BJ (cell line): Measurements from ENCODE around the gene ZNF385B. TPM values are rescaled to one million over a fixed set of nuclear protein-coding genes. Genes with fewer than 3 reads are reported as not detected.

Source experiments
- CTCF ChIA-PET: fragments of 350-600 bp; formaldehyde crosslinking; extraction: SDS; loops from one replicate; lab custom pipeline; 2021; ENCODE audit warnings: antibody characterized with exemption, inconsistent platforms; lab: Yijun Ruan, JAX
- POLR2A ChIA-PET: fragments of 300-600 bp; sonication (Branson Sonifier 250); formaldehyde crosslinking; extraction: SDS; loops from one replicate; lab custom pipeline; 2021; ENCODE audit warnings: antibody characterized with exemption; lab: Charles Lee
- DNase-seq: peaks from one replicate; pipeline ENCODE4 v3.0.0-alpha.2; 2011; ENCODE audit warnings: low read depth
- H3K27me3 ChIP-seq: 2 replicates; pipeline ENCODE4 v1.6.0; 2011; ENCODE audit warnings: low read length; ENCODE audit not compliant: control insufficient read depth, insufficient read depth
- H3K36me3 ChIP-seq: 2 replicates; pipeline ENCODE4 v1.5.1; 2011; ENCODE audit warnings: low read length; ENCODE audit not compliant: control insufficient read depth, insufficient read depth
- H3K4me3 ChIP-seq: 2 replicates; pipeline ENCODE4 v1.5.1; 2011; ENCODE audit warnings: low read depth, mild to moderate bottlenecking, control low read depth, low read length
- polyA plus RNA-seq: library from polyadenylated mRNA; depleted of rRNA; stranded (reverse); fragments of >200 nt; gene quantifications from 2 replicates; pipeline ENCODE4 v1.2.3, GENCODE V29; 2011
- TF ChIP-seq, protein P1 (sequence below): IDR thresholded peaks from 2 replicates; pipeline ENCODE4 v1.5.1; 2011; ENCODE audit warnings: low read depth, mild to moderate bottlenecking, control low read depth, inconsistent platforms, low read length, moderate library complexity; ENCODE audit not compliant: insufficient read depth

ZNF385B gene
- polyA plus RNA-seq, 1 experiment = 0.22 TPM

DNA sequence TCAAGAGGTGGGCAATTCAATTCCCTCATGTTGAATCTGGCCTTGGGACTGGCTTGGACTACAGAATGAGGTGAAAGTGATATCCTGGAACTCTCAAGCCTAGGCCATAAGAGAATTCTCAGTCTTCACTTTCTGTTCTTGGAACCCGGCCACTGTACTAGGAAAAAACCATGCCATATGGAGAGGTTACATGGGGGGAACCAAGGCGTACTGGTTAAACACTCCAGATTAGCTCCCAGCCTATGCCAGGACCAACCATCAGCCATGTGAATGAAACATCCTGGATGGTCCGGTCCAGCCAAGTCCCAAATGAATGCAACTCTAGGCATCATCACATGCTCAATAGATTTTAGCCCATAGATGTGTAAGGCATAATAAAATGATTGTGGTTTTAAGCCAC is 56.4 kb downstream of the ZNF385B start:
- no peak overlapping the region for H3K4me3 ChIP-seq
- DNase-seq = no peak
- no peaks in the 10 kb centered on the region for H3K27me3 ChIP-seq
- POLR2A ChIA-PET = no interaction called here
- CTCF ChIA-PET = no interaction called here
- TF ChIP-seq, protein P1, sequence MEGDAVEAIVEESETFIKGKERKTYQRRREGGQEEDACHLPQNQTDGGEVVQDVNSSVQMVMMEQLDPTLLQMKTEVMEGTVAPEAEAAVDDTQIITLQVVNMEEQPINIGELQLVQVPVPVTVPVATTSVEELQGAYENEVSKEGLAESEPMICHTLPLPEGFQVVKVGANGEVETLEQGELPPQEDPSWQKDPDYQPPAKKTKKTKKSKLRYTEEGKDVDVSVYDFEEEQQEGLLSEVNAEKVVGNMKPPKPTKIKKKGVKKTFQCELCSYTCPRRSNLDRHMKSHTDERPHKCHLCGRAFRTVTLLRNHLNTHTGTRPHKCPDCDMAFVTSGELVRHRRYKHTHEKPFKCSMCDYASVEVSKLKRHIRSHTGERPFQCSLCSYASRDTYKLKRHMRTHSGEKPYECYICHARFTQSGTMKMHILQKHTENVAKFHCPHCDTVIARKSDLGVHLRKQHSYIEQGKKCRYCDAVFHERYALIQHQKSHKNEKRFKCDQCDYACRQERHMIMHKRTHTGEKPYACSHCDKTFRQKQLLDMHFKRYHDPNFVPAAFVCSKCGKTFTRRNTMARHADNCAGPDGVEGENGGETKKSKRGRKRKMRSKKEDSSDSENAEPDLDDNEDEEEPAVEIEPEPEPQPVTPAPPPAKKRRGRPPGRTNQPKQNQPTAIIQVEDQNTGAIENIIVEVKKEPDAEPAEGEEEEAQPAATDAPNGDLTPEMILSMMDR = no peak
- no peaks in the 10 kb centered on the region for H3K36me3 ChIP-seq

DNA sequence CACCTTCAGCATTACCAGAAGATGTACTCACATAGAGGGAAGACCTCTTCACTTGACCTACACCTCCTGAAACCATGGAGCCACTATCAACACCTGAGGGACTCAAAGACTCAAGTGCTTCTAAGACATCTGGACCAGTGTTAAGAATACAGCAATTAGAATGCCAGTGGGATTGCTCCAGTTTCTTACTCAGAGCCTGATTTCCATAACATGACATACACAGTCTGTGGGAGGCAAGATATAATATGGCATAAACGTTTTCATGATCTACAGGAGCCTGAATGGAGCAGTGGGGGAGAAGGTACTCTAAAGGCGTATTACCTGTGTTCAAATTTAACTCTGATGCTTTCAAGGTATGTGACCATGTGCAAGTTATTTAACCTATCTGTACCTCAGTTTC is 57.2 kb downstream of the ZNF385B start:
- CTCF ChIA-PET = no interaction called here
- Histone ChIP-seq H3K4me3 (no peak overlapping the region), H3K36me3 (no peaks in the 10 kb centered on the region), H3K27me3 (no peaks in the 10 kb centered on the region)
- POLR2A ChIA-PET = no interaction called here
- no peak for DNase-seq
- TF ChIP-seq, protein P1 = no peak

DNA sequence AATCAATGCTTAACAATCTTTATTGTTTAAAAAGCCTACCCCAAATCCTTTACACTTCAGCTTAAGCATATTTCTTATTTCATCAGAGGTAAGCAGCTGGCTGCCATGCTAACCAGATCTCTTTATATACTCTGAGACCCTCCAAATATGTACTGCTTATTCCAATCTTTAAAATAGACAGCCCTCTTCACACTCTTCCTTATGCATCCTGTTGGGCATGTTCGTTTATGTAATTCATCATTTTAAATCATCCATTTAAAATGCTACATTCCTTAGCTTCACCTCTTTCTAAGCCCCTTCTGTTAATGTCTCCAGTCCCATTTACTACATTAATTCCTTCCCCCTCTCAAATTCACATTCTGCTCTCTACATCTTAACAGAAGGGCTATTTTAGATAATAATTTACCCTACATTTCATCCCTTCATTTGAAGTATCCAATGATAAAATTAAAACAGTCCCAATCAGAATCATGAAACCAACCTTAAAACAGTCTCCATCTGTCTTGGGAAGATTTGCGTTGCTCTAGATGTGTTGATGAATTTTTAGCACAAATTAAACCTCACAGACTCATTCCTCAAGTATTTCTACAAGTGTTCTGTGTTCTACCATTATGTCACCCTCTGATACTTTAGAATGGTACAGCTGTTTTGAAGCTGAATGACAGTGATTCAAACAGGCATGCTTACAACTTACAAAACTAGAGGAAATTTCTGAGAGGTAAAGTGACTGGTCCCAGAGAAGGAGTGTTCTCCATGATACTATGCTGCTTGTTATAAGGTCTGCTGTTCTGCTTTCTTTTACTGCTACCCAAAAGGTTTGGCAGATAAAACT is 59.1 kb downstream of the ZNF385B start:
- no peak overlapping the region for H3K4me3 ChIP-seq
- no peaks in the 10 kb centered on the region for H3K36me3 ChIP-seq
- CTCF ChIA-PET = no interaction called here
- TF ChIP-seq, protein P1 = no peak
- no peaks in the 10 kb centered on the region for H3K27me3 ChIP-seq
- POLR2A ChIA-PET = no interaction called here
- DNase-seq = no peak

DNA sequence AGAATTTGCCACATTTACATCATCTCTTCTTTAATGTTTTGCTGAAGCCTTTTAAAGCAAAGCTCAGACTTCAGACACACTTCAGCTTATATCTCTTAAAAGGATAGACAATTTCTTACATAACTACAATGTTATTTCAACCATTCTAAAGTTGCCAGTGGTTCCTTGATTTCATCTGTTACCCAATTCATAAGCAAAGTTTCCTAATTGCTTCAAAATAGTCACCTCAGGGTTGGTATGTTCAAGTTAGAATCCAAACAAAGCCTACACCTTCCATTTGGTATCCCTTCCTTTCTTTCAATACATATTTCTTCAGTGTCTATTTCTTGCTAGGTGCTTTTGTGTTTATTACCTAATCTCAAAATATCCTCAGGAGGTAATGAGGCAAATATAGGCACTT is 60.6 kb downstream of the ZNF385B start:
- H3K4me3 ChIP-seq = no peak overlapping the region
- TF ChIP-seq, protein P1 = no peak
- no peaks in the 10 kb centered on the region for H3K36me3 ChIP-seq
- DNase-seq = no peak
- ChIA-PET CTCF (interaction anchor here (1.0 kb wide), 1 partner anchor 13 kb away, joined by 3 read pairs; no protein-coding TSS in a partner anchor), POLR2A (no interaction called here)
- H3K27me3 ChIP-seq = no peaks in the 10 kb centered on the region

DNA sequence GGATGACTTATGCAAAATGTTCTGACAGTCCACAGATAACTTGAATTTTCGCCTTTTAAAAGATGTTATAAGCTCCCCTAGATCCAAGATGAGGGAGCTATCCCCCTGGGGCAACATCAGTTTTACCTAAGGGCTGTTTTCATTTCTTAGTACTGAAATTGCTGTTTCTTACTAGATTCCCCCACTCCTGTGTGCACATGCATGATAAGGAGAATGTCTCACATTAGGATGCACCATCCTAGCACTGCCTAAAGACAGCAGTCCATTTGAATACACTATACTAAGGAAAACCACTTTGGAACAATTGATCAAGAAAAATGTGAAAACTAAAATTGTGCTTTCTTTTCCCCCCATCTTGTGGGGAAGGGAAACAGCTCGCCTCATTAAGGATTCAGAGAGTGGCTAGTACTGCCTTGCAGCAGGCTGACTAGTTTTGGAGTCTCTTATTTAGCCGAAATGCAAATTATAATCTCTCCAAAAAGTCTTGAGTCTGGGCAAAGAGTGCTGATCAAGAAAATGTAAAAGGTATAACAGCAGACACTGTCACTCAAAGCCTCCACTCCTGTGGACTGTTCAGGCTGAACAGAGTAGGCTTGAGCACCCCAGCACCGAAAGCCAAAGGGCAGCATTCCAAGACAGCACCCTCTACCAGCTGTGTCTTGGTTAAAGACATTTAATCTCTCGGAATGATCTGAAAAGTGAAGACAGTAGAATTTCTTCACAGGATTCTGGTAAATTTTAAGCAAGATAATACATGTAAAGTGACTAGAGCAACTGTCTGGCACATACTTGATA is 65.0 kb downstream of the ZNF385B start:
- CTCF ChIA-PET = no interaction called here
- Histone ChIP-seq H3K27me3 (no peaks in the 10 kb centered on the region), H3K4me3 (no peak overlapping the region), H3K36me3 (no peaks in the 10 kb centered on the region)
- TF ChIP-seq, protein P1 = no peak
- POLR2A ChIA-PET = no interaction called here
- DNase-seq = no peak
